ENCODE measurements around the gene PDRG1.

Gene PDRG1

DNA sequence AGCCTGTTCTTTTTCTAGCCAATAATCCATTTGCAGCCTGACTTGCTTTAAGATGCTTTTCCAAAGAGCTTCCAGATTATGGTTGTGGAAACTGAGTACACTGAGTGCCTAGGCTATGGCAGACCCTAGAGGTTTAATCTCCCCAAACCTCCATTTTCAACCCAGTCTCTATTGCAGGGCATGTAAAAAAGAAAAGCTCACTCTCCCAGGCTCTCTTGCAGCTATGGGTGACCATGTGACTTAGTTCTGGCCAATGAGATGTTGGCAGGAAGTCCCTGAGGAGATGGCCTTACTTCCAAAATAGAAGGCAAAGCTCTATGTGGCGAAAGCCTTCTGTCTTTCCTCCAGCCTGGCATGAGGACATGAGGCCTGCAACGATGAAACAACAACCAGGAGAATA lies 3.8 kb downstream of the PDRG1 start:
- peaks cover 21% of the 10 kb centered on the region for H3K79me2 ChIP-seq (ENCODE audit: insufficient read depth, low read depth)
- H3K36me3 ChIP-seq (ENCODE audit: insufficient read depth) = peaks cover 21% of the 10 kb centered on the region; the same call in 1 of the 2 replicates
- H4K20me1 ChIP-seq (ENCODE audit: insufficient read depth) = no peaks in the 10 kb centered on the region
- H3K9ac ChIP-seq = no peak overlapping the region
- peaks cover 6% of the 10 kb centered on the region for H3K4me1 ChIP-seq (ENCODE audit: low read depth, poor library complexity, severe bottlenecking)
- no peak overlapping the region for H3K4me3 ChIP-seq (IDR thresholded peaks at IDR 0.05; ENCODE audit: insufficient read depth, low read depth, low read length)
- H3K27ac ChIP-seq = no peak overlapping the region
- H3K4me2 ChIP-seq = no peak overlapping the region
- no peaks in the 10 kb centered on the region for H3K27me3 ChIP-seq (ENCODE audit: insufficient read depth, low read depth)
- no peak overlapping the region for H2AFZ ChIP-seq (ENCODE audit: low read depth)
- TF ChIP-seq, protein P1, sequence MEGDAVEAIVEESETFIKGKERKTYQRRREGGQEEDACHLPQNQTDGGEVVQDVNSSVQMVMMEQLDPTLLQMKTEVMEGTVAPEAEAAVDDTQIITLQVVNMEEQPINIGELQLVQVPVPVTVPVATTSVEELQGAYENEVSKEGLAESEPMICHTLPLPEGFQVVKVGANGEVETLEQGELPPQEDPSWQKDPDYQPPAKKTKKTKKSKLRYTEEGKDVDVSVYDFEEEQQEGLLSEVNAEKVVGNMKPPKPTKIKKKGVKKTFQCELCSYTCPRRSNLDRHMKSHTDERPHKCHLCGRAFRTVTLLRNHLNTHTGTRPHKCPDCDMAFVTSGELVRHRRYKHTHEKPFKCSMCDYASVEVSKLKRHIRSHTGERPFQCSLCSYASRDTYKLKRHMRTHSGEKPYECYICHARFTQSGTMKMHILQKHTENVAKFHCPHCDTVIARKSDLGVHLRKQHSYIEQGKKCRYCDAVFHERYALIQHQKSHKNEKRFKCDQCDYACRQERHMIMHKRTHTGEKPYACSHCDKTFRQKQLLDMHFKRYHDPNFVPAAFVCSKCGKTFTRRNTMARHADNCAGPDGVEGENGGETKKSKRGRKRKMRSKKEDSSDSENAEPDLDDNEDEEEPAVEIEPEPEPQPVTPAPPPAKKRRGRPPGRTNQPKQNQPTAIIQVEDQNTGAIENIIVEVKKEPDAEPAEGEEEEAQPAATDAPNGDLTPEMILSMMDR (conservative IDR thresholded peaks at IDR 0.05; ENCODE audit: low read depth, low read length) = no peak

DNA sequence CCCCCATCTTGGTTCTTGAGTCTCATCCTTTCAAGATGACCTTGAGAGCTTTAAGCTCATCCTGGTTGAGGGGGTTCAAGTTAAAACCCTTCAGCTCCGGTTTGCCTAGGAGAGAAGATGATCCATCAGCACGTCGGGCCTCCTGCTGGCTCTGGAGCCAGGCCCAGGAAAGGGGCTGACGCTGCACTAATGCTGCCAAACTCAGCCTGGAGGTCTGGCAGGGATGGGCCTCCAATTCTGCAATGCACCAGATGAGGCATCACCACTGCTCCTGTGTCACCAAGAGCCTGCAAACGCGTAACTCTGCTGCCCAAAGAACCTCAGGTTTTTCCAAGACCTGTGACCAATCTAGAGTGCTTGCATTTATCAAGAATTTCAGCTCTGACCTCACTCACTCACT lies 6.1 kb downstream of the PDRG1 start:
- H3K36me3 ChIP-seq (ENCODE audit: insufficient read depth) = peaks cover 21% of the 10 kb centered on the region; the same call in 1 of the 2 replicates
- no peaks in the 10 kb centered on the region for H4K20me1 ChIP-seq (ENCODE audit: insufficient read depth)
- H2AFZ ChIP-seq (ENCODE audit: low read depth) = no peak overlapping the region
- no peaks in the 10 kb centered on the region for H3K27me3 ChIP-seq (ENCODE audit: insufficient read depth, low read depth)
- no peak overlapping the region for H3K4me3 ChIP-seq (IDR thresholded peaks at IDR 0.05; ENCODE audit: insufficient read depth, low read depth, low read length)
- H3K79me2 ChIP-seq (ENCODE audit: insufficient read depth, low read depth) = peaks cover 11% of the 10 kb centered on the region
- TF ChIP-seq, protein P1 (conservative IDR thresholded peaks at IDR 0.05; ENCODE audit: low read depth, low read length) = no peak
- no peak overlapping the region for H3K9ac ChIP-seq
- peaks cover 5% of the 10 kb centered on the region for H3K4me1 ChIP-seq (ENCODE audit: low read depth, poor library complexity, severe bottlenecking)
- no peak overlapping the region for H3K27ac ChIP-seq
- no peak overlapping the region for H3K4me2 ChIP-seq

DNA sequence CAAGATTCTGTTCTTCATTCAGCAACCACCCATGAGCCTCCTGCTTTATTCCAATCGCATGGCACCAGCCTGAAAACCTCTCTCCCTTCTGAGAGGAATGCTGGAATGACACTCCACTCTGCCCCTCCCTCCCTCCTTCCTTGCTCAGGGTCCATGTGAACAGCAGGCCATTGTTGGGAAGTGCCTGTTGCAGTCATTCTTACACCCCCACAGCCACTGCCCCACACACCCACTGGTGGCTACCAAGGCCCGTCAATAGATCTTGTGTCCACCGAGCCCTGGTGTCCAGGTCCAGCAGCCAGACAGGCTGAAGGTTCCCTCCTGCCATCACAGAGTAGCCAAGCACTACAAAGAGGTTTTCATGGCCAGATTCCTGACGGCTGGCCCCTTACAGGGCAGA lies 6.5 kb downstream of the PDRG1 start:
- Histone ChIP-seq H3K4me1 (ENCODE audit: low read depth, poor library complexity, severe bottlenecking) (no peaks in the 10 kb centered on the region), H3K27me3 (ENCODE audit: insufficient read depth, low read depth) (no peaks in the 10 kb centered on the region), H3K9ac (no peak overlapping the region), H3K4me3 (IDR thresholded peaks at IDR 0.05; ENCODE audit: insufficient read depth, low read depth, low read length) (no peak overlapping the region), H3K27ac (no peak overlapping the region), H4K20me1 (ENCODE audit: insufficient read depth) (no peaks in the 10 kb centered on the region), H3K36me3 (ENCODE audit: insufficient read depth) (peaks cover 21% of the 10 kb centered on the region; the same call in 1 of the 2 replicates), H3K79me2 (ENCODE audit: insufficient read depth, low read depth) (peaks cover 7% of the 10 kb centered on the region), H3K4me2 (no peak overlapping the region), H2AFZ (ENCODE audit: low read depth) (no peak overlapping the region)
- TF ChIP-seq, protein P1 (conservative IDR thresholded peaks at IDR 0.05; ENCODE audit: low read depth, low read length) = no peak

DNA sequence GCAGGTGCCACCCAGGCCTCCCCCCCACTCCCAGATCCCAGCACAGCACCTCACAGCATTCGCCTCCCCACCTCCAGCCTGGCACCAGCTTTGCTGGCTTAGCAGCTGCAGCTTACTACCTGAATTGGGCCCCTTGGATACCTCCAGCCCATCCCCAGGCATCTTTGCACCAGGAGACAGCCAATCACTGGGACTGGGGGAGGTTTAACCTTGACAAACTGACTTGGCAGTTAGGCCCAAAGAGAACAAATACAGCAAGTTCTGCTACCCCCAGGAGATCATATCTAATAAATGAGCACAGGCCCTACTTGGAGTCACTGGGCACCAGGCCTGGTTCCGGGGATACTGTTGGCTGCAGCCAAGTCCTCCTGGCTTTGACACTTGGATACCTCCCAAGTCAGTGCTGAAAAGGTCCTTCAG lies 8.8 kb downstream of the PDRG1 start:
- peaks cover 8% of the 10 kb centered on the region; the same call in 1 of the 2 replicates for H3K36me3 ChIP-seq (ENCODE audit: insufficient read depth)
- no peak overlapping the region for H2AFZ ChIP-seq (ENCODE audit: low read depth)
- no peak overlapping the region for H3K4me3 ChIP-seq (IDR thresholded peaks at IDR 0.05; ENCODE audit: insufficient read depth, low read depth, low read length)
- no peaks in the 10 kb centered on the region for H3K79me2 ChIP-seq (ENCODE audit: insufficient read depth, low read depth)
- no peaks in the 10 kb centered on the region for H4K20me1 ChIP-seq (ENCODE audit: insufficient read depth)
- no peaks in the 10 kb centered on the region for H3K27me3 ChIP-seq (ENCODE audit: insufficient read depth, low read depth)
- no peak overlapping the region for H3K4me2 ChIP-seq
- no peak overlapping the region for H3K9ac ChIP-seq
- H3K27ac ChIP-seq = no peak overlapping the region
- H3K4me1 ChIP-seq (ENCODE audit: low read depth, poor library complexity, severe bottlenecking) = no peaks in the 10 kb centered on the region
- TF ChIP-seq, protein P1 (conservative IDR thresholded peaks at IDR 0.05; ENCODE audit: low read depth, low read length) = no peak
